ENCODE measurements around the gene IGF2BP1.

Gene IGF2BP1

GRCh38 chr17:48997103-48997826, at the start of gene IGF2BP1:
Gene IGF2BP1 (plus strand): TSS chr17:48997385. CDS start chr17:48997746, 361 bp downstream.
- DNase-seq, result peak; percentile 96

- no peak for DNase-seq
These were observed 45.6 kb upstream of the IGF2BP1 start for GRCh38 chr17:48951572-48951971.

GRCh38 chr17:48952904-48953303, 44.3 kb upstream of the IGF2BP1 start:
- DNase-seq, result no peak

GRCh38 chr17:48954300-48954755, 42.9 kb upstream of the IGF2BP1 start:
- peak; percentile 85 for DNase-seq

- DNase-seq, result peak; percentile 77
These were observed 36.2 kb upstream of the IGF2BP1 start for GRCh38 chr17:48960834-48961515.

GRCh38 chr17:48961516-48962233, 35.5 kb upstream of the IGF2BP1 start:
- peak; percentile 96 for DNase-seq

GRCh38 chr17:48970224-48970623, 27.0 kb upstream of the IGF2BP1 start:
- DNase-seq, result peak; percentile 68

- peak; percentile 98 for DNase-seq
These were observed 26.1 kb upstream of the IGF2BP1 start for GRCh38 chr17:48970865-48971687.

GRCh38 chr17:48972749-48973097, 24.5 kb upstream of the IGF2BP1 start:
- no peak for DNase-seq

GRCh38 chr17:48973806-48974205, 23.4 kb upstream of the IGF2BP1 start:
- peak; percentile 49 for DNase-seq

GRCh38 chr17:48981927-48982539, 15.2 kb upstream of the IGF2BP1 start:
- peak; percentile 14 for DNase-seq

- DNase-seq, result peak; percentile 42
These were observed 11.5 kb upstream of the IGF2BP1 start for GRCh38 chr17:48985436-48986245.

- peak; percentile 14 for DNase-seq
These were observed 8.1 kb upstream of the IGF2BP1 start for GRCh38 chr17:48989100-48989499.

GRCh38 chr17:48990882-48991357, 6.3 kb upstream of the IGF2BP1 start:
- DNase-seq, result peak; percentile 29

- no peak for DNase-seq
These were observed 4.7 kb upstream of the IGF2BP1 start for GRCh38 chr17:48992444-48992843.

- DNase-seq, result no peak
These were observed 3.9 kb upstream of the IGF2BP1 start for GRCh38 chr17:48993305-48993704.

- peak; percentile 26 for DNase-seq
These were observed 3.2 kb upstream of the IGF2BP1 start for GRCh38 chr17:48993951-48994350.

GRCh38 chr17:48994549-48995303, 2.5 kb upstream of the IGF2BP1 start:
- peak; percentile 50 for DNase-seq

- DNase-seq, result peak; percentile 88
These were observed 1.7 kb upstream of the IGF2BP1 start for GRCh38 chr17:48995304-48995973.

Data from islet precursor cell (in vitro differentiated cells).